NCI-H2029 (cell line): Measurements from ENCODE around the gene CACNA1D.
"Not testable (repeated sequence)": the region's sequence is repeated elsewhere in the genome, so short reads cannot be mapped to it uniquely, and the experiment has no call there.

Experiments
- DNase-seq: peaks from one replicate; lab custom pipeline; 2025; lab: John Stamatoyannopoulos, UW

CACNA1D gene

DNA sequence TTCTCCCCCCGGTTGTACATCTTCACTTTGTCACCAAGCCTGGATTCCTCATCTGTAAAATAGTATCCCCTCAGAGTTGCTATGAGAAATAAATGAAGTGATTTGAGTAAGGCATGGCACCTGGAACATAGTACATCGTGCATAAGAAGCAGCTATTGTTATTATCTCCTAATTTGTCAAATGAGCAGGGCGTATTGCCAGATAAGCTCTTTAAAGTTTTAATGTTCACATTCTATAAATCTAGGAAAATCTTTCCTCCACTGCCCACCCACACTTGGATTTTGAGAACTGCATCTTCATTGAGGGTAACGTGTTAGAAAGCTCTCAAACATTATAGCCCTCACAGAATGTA is 32.3 kb downstream of the CACNA1D start:
- DNase-seq: no peak

DNA sequence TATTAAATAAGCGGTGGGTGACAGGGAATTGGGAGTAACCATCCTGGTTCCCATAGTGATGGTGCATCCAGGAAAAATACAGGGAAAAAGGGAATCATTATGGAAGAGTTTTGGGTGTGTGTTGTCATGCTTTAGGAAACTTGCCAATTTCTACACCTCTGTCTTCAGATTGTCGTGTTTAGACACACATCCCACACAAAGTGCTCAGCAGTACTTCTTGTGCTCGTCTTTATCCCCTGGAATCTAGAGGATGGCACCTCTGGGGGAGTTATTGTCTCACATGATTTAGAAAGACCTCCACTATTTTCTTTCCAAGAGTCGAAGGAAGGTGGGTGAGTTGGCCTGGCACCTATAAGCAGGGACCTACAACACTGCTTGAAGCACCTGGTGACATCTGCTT is 35.8 kb downstream of the CACNA1D start:
- DNase-seq: no peak

DNA sequence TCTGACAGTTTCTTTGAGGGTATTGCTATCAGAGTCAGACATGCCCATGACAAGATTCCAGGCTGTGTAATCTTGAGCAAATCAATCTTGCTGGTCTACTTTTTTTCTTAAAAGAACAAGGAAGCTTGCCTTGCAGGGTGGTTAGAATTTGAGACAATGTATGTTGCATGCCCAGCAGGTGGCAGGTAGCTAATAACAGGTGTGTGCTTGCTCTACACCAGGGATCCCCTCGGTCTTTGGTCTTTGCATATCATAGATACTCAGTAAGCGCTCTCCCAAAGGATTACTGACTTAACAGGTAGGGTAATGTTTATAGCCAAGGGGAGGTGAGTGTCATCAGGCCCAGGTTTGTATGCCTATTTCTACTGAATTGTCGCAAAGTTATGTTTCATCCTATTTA is 37.3 kb downstream of the CACNA1D start:
- no peak for DNase-seq

DNA sequence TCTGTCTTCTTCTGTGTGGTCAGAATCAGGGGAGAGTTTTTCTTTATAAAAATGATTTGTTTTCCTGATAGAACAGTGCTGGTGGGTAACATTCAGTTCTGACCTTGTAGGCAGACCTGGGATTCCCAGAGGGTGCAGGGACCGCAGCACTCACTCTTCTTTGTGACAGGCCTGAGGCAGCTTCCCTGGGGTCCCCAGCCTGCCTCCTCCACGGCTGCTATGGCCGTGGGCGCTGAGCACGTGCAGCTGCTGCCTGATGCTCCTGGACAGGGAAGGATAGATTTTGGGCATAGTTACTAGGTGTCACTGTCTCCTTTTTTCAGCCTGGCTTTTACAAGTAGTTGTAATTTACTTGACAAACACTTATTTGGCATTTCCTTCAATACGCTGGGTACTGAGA is 39.1 kb downstream of the CACNA1D start:
- DNase-seq: no peak

DNA sequence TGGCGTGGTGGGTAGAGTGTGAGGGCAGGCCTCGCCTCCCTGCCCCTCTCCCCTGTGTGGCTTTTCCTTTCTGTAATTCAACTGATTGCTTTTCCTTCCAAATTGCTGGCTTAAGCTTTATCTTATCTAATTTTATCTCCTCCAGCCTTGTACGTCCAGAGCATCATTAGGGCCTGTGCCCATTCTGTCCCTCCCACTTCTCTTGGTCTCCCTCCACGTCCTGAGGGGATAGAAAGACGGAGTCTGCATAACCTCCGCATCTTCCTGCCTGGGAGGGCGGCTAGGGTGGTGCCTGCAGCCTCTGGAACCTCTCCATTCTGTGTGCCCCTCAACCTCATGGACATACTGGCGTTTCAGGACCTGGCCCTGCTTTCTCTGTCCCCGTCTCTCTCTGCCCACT is 39.8 kb downstream of the CACNA1D start:
- no peak for DNase-seq

DNA sequence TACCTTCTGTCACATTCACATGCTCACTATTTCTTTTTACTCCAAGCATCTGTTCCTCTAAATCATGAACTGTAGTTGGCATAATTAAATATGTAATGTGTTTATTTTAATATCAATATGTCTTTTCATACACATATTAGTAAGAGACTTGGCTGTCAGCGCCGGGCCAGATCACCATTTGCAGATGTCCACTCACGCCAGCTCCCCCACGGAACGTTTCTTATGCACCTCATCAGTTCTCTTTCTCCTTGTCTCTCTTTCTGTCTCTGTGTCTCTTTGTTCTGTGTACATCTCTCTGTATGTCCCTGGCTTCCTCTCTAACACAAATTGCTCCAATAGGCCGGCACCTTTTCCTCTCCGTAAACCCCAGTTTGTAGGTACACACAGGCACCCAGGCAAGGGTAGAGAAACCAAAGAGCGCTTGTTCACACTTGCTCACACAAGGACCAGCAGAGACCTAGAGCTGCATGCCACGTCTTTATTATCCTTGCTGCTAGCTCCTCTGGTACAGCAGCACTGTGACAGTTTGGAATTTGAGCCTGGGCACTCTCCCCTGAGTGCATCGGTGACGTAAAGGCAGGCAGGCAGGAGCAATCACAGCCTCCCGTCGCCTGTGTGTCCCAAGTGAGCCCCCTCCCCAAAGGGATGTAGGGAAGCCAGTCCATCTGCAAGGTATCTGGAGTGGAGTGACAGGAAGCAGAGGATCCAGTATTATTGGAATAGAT is 40.4 kb downstream of the CACNA1D start:
- no peak for DNase-seq

DNA sequence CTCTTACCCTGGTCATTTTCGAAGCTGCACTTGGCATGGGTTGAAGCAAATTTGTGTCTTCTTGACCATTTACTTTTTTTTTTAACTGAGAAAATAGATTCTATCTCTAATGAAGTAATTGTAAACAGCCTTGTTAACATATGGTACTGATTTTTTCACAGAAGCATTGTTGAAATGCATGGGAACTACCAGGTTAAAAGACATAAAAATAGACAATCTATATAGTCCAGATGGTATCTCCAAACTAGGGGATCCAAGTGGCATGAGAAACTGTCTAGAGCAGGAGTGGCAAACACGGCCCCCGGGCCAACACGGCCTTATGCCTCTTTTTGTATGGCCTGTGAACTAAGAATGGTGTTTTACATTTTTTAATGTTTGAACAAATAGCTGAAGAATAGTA is 41.9 kb downstream of the CACNA1D start:
- no peak for DNase-seq

DNA sequence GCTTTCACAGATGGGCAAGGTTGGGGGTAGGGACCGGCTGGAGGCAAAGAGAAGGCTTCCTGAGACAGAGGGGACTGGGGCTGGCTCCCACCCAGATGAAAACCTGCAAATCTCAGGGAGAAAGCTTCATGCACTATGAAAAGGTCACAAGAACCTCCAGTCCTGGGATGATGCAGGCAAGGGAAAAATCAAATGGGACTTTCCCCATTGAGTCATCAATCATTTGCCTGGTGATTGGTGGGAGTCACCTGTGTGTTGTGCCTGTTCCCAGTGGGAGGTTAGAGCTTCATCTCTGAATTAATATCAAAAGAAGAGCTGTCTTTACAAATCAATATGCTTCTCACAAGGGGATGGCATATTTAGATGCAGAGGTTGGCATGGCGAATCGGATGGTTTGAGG is 49.9 kb downstream of the CACNA1D start:
- DNase-seq: no peak

DNA sequence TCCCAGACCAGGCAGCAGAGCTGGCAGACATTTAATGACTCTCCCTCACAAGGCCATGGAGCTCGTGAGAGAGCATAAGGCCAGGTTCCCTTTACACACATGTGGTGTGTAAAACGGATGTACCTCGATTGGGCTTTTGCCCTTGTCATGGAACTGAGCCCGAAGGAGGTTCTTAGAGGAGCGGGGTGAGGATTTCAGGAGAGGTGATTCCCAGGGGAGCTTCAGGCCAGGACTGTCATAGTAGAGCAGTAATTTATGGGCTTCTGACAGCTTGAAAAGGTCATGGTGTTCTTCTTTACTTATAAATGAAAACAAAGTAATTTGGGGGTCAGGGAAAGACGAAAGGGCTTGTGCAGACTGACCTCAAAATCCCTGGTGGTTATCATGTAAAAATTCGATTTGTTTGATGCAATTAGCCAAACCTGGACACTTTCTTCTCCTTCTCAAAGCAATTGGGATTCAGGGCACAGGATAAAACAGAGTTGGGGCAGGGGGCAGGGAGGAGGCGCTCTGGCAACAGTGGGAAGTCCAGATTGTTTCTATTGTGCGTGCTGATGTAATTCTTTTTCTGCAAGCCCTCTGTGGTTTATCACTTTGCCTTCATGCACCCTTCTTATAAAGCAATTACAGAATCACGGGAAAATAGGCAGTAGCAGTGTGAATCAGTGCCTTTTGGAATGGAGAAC is 51.0 kb downstream of the CACNA1D start:
- DNase-seq: no peak

DNA sequence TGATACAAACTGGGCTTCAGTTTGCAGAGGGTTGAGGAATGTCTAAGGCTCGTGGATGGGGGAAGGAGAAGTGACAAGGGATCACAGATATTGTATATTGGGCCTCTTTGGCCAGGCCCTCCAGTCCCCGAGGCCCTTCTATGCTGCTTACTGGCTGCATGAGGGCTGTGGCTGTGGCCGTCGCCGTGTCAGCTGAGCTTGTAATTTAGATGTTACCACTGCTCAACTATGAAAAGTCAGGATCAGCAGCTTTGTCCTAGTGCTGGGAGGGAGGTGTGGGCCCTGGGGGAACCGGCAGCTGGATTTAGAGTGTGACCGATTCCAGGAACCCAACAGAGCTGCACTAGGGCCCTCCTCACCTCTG is 51.6 kb downstream of the CACNA1D start:
- no peak for DNase-seq

DNA sequence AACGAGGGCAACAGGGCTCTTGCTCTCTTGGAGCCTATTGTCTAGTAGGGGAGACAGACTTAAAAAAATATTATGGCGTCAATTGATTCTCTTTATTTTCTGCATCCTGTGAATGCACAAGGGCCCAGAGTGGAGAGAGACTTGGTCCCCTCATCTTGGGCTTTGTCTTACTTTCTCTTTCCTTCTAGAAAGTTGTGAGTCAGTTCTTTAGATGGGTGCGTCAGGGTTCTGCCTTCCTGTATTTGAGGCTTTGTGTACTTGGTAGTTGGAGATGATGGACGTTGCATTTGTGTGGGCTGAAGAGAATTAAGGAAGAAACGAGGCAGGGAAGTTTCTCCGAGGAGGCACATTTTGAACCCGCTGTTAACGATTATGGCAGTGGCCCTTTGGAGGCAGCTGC is 52.9 kb downstream of the CACNA1D start:
- no peak for DNase-seq

DNA sequence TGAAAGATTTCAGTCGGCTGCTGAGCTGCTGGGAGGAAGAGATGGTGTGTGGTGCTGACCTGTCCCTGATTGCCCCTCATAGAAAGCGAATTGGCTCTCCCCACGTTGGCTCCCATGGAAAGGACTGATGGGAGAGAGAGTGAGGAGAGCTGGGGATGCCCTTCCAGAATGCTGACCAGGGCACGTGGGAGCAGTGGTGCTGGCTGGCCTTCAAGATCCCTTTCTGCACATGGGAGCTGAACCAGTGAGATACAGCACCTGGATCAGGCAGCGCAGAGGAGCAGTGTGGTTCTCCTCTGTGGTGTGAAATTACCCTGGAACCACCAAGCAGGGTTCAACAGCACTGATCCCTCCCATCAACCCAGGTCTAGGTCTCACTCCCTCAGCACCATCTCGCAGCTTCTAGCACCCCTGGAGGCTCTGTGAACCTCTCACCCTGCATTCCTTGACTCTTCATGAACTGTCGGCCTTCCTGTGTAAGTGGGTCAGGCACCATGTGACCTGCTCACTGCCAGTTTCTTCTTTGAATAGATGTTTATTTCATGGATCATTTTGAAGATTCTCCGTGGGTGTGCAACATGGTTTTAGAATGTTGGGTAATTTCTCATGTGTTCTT is 55.7 kb downstream of the CACNA1D start:
- DNase-seq: no peak

DNA sequence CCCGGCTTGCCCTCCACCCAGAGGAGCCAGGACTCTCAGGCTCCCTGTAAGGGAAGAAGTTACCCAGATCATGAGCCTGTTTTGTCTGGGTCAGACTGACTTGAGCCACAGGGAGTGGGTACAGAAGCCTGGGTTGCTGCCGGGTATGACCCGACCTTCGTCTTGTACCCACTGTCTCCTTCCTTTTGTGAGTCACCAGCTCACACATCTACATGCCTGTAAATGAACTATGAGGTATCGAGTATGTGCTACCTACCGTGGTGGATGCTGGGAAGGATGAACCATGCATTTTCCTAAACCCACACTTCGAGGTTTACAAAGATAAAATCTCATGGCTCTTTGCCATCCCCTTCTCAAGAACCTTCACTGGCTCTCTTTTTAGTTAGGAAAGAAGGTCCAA is 56.9 kb downstream of the CACNA1D start:
- DNase-seq: no peak

DNA sequence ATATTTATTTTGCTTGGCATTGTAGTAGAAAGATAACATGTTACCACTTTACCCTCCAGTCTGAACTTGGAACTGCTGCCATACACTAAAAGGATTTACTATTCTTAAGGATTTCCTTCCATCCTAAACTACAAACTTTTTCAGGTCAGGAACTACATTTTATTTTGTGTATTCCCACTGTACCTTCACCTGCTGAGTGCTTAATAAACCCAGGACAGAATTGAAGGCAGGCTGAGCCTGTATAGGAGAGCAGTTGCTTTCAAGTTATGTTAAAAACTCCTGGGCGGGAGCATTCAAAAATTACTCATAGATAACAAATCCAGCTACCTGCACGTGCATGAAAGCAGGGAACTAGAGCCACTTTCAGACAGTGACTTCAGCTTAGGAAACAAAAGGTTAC is 58.3 kb downstream of the CACNA1D start:
- DNase-seq: no peak

DNA sequence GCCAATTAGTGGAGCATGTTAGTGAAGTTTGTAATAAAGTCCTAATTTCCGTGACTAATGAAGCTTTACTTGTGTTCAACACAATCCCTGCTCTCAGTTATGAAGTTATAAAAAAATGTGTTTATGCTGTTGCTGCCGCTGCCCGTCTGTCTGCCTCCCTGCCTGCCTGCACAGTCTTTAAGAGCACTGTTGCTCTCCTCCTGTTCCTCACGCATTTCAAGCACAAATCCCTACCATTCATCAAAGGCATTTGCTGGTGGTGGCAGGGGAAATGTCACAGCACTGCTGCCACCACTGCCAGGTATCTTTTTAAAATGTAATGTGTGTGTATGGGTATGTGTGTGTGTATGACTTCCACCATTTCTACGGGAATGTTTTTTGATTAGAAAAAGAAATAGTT is 58.8 kb downstream of the CACNA1D start:
- no peak for DNase-seq

DNA sequence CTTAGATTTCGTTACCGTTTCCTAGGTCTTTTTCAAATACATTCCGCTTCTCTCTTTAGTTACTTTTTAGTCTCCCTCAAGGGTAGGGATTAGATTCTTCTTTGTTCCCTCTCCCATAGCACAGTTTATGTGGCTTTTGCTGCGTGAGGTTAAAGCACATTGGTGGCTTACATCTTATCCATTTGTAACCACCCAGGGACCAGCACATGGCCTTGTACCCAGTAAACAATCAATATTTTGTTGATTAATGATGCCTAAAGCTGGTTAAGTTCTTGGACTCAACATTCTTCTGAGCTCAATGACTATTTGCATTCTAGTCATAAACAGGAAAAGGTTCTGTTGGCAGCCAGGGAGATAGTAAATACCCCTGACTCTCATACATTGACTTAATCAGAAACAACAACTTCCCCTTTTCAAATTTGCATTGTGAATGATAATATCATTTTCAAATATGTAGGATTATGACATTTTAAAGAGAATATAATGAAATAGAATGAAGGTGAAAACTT is 60.2 kb downstream of the CACNA1D start:
- DNase-seq: no peak

DNA sequence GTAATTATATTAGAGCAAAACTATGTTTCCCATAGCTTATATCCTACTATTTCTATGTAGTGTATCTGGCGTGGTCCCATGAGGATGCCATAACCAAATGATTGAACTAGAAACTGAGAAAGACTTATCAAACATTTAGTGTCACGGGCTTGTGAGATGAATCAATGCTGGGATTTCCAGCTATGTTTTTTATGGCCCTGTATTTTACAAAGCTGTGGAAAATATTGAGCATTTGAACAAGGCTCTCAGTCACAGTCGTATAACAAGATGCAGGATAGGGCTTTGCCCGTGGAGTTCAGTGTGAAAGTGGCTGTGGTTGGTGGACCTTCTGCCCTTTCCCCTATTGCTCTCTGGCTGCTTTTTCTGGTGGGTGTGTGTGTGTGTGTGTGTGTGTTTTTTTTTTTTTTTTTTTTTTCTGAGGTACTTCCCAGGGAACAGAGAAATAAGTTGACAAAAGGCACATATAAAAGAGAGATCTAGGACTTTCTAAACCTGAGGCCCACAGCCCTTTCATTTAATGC is 60.7 kb downstream of the CACNA1D start:
- DNase-seq: no peak

DNA sequence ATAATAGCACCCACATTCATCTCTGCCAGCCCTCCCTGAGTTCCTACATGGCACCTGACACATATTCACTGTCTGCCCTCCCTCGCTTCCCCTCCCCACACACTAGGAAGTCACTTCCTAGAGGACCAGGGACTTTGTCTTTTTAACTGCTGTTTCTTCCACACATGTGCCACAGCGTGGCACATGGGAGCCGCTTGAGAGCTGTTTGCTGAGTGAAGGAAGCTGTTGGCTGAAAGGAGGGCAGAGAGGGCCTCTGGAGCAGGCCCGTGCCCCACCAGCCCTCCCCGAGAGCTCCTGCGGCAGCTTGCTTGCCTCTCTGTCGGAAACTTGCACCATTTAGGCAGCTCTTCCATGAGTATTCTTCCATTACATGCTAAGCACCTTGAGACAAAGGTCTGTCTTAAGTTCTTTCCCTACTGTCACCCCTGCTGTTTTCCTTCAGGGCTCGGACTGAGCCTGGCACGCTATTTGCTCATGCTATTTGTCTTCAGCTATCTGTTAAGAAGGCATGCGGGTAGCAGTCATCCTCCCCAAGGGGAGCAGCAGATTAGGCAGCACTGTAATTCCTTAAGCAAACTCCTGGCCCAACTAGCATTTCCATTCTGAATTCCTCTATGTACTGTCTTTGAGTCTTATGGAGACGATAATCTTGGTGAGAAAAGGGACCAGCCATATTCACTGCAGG is 72.2 kb downstream of the CACNA1D start:
- DNase-seq: no peak

DNA sequence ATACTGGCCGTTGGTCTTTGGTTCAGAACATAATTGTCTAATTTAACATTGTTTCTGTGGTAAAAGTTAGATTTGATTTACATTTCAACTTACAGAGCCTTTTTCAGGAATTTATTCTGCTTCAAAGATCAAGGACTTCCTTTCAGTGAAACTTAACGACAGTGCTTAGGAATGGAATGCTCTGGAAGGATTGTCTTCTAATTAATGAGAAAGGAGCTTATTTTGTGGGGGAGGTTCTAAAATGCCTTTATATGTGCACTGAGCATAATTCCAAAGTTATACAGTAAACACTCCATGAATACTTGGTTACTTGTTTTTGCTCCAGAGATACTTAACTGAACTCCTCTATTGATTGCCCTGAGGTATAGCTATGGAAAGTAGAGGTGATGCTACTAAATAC is 75.7 kb downstream of the CACNA1D start:
- no peak for DNase-seq

DNA sequence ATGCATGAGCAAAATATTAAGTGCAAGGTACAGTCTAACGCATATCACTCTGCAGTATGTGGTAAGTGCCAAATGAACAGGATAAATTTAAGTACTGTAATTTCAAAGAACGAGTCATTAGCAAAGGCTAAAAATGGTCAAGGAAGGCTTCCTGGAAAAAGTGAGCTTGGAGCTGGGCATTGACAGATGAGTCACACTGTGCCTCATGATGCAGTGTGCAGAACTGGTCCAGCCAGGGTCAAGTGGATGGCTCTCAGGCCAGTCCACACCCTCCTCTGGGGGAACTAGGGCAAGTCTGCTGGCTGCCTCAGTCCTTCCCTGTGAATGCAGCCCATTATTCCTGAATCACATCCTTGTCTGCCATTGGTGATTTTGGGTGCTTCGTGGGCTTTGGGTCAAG is 76.3 kb downstream of the CACNA1D start:
- DNase-seq: no peak

DNA sequence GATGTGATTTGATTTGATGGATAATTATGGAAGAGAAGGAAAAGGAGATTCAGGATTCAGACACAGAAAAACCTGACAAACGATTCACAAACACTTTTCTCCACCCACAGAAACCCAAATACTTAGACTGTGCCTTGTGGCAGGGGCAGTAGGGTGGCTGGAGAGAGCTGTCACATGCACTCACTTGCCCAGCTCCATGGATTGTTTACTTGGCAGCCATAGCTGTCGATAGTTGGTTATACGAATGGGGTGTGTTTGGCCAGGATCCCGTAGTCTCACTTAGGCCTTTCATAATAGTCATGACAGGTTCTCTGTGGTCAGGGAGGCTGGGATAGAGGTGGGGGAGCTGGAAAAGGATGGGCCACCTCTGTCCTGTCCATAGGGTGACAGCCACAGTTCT is 76.9 kb downstream of the CACNA1D start:
- peak; percentile 2 for DNase-seq

DNA sequence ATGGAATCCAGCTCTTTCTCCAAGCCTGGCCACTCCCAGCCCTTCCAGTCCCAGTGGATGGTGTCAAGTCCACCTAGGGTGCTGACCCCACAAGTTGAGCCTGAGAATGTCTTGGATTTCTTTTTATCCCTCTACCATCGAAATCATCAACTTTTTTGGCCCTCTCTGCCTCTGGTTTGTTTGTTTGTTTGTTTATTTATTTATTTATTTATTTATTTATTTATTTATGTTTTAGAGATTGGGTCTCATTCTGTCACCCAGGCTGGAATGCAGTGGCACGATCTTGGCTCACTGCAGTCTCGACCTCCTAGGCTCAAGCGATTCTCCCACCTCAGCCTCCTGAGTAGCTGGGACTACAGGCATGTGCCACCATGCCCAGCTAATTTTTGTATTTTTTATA is 77.8 kb downstream of the CACNA1D start:
- DNase-seq: not testable (repeated sequence)

DNA sequence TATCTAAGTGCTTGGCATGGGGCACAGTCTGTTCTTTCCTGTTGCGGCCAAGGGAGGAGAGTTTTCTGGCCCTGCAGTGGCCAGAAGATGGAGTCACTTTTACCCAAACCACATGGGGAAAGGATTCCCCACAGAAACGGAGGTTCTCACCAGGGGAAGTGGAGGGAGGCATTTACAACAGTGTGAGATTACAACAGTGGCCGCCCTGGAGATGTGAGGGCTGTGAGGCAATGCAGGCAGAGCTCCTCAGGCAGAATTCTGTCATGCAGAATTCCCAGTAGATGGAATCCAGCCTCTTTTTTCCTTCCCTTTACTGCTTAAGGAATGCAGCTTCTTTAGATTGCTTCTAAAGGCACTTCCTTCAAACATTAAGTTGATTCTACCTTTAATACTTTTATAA is 83.1 kb downstream of the CACNA1D start:
- no peak for DNase-seq
